HG03558 (cell line): Measurements from ENCODE around the gene MYBBP1A.

Experiments used
- ATAC-seq: cut with Tn5 transposase; IDR thresholded peaks from one replicate; pipeline ENCODE4 v1.9.1; 2021; ENCODE audit warnings: moderate number of reproducible peaks; ENCODE audit not compliant: unreplicated experiment; ENCODE audit errors: extremely low read depth

MYBBP1A gene

GRCh38 chr17:4523946-4524345 lies 31.2 kb downstream of the MYBBP1A start:
- ATAC-seq = no peak

- no peak for ATAC-seq
Observed at GRCh38 chr17:4522661-4523060, 32.5 kb downstream of the MYBBP1A start.

GRCh38 chr17:4520894-4521600 lies 34.1 kb downstream of the MYBBP1A start:
- ATAC-seq = no peak

DNA sequence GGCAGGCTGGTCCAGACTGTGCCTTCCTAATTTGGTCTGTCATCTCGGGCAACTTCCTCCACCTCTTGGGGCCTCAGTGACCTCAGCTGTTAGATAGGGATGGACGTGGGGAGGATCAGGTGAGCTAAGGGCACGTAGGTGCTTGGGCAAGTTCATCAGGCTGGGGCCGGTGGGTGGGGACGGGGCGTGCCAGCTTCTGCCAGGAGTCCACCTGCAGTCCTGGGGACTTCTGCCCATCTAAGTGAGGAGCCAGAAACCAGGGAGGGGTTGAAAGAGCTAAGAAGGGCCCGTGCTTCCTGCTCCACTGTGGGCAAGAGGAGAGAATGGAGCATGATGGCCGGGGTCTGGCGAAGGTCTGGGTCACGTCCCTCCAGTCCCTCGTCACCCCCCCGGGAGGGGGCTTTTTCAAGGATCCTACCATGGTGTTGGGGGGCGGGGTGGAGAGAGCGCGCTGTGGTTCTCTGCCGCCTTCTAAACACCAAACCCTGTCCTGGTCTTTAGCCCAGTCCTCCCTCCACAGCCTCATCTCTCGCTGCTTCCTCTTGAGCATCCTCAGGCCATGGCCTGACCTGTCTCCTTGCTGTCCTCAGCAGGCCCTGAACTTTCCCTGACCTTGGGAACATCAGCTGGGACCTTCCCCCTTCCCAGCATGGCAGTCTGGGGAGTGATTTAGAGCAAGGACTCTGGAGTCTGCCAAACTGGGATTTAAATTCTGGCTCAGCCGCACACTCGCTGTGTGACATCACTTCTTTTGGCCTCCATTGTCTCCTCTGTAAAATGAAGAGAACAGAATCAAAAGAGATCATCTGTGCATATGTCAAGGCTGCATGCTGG lies 34.9 kb downstream of the MYBBP1A start:
- no peak for ATAC-seq

DNA sequence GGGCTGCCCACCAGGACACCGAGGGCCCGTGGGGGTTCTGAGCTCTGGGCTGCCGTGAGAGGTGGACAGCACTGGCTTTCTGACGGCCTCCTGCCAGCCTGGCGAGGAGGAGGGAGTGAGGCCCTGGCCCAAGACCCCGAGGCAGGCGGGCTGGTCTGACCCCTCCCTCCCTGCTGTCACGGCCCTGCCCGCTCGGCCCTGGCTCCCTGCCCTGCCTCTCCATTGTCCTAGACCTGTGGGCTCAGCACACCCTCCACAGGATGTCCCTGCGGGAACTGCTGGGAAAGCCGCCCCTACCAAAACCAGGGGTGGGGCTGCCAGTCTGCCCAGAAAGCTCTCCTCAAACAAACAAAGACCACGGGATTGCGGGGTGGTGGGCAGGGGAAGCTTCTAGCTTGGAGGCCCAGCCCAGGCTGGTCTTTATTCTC lies 35.8 kb downstream of the MYBBP1A start:
- ATAC-seq = no peak

DNA sequence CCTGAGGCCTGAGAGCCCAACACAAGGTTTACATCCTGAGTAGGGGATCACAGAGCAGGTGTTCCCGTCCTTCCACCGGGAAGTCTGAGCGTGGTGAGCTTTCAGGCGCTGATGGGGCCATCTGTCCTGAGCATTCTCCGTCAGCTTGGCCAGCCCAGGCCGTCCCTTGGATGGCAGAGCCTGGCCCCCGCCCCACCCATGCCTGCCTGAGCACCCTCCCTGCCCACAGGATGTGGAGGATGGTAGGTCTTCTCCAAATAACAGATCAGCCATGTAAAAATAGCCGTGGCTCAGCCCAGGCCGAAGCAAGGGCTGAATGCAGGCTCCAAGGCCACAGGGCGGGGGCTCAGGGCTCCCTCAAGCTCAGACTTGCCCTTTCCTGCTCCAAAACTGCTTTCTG lies 36.3 kb downstream of the MYBBP1A start:
- no peak for ATAC-seq

DNA sequence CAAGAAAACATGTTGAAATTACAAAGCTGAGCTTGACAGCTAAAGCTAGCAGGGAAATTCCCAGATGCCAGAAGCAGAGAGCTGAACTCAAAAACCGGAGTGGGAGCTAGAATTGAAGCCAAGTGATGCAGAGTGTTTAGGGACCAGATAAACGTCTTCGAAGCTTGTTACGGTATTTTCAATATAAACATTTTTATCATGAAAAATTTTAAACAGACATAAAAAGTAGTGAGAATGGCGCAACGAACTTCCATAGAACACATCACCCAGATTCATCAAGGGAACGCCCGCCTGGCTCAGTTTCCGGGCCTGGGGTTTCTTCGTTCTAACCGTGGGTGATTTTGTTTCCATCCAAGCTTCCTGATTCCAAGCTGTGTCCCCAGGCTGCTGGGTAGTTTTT lies 38.4 kb downstream of the MYBBP1A start:
- no peak for ATAC-seq

- ATAC-seq = no peak
Observed at GRCh38 chr17:4515501-4515900, 39.7 kb downstream of the MYBBP1A start.

DNA sequence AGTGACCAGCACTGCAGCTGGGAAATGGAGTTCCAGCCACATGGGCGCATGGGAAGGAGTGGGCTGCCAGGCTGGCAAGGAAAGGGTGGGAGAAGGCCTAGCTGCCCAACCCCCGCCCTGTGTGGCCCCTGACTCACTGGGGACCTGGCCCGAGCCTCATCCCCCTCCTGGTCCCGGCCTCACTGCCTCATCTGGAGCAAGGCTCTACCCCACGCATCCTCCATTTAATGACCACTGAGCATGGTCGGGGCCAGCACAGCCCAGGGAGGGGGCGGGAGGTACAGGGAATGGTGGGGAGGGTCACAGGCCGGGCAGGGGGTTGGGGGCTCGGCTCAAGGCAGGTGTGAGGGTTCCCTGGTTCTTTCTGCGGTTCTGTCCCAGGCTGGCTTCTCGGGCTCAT lies 40.4 kb downstream of the MYBBP1A start:
- no peak for ATAC-seq

DNA sequence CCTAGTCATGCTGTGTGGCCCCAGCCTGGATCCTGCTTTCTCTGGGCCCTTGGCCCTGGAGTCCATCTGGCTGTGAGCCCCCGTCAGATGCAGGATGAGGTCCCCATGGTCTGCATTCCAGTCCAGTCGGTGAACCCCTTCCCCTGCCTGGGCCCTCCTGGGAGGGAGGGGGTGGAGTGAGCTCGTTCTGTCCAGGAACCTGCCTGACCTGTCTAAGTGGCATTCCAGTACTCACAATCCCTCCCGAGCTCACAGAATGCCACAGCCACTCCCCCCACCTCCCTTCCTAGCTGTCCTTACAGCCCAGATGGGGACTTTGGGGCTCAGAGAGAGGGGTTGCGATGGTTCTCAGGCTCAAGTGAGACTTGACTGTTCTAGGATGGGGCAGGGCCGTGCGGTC lies 41.0 kb downstream of the MYBBP1A start:
- no peak for ATAC-seq

GRCh38 chr17:4513113-4514032 lies 41.8 kb downstream of the MYBBP1A start:
- no peak for ATAC-seq

DNA sequence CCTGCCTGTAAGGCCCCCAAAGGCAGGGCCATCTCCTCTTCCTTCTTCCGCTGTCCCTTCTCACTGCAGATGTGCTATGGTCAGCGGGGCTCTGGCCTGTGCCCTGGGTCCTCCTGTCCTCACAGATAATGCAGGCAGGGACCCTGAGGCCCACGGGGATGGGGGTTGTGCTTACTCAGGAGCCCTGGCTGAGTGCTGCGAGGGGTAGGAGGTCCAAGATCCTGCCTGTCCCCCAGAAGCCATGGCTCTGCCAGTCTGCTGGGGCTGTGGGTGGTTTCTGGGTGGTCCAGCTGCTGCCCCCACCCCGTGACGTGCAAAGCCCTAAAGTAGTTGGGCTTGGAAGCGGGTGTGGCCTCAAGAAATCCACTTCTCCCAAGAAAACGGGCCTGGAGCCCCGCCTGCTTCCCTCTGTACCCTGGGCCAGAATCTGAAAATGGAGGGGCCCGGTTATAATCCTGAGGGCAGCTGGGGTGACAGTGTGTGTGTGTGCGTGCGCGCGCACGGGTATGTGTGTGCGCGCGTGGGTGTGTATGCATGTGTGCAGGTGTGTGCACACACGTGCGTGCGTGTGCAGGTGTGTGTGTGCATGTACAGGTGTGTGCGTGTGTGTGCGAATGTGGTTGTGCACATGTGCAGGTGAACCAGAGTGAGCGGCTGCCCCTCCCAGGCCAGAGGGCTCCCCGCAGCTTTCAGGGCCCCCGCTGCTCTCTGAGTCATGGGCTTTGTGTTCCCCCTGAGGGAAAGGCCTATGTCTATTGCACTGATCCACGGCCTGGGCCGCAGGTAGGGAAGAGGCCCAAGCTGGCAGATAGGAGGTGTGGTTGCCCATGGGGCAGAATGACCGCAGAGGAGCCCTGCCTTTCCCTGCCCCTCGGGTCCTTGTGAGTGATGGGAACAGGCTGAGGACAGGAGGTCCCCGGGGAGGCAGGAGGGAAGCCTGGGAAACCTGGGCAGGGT lies 42.8 kb downstream of the MYBBP1A start:
- ATAC-seq = no peak

DNA sequence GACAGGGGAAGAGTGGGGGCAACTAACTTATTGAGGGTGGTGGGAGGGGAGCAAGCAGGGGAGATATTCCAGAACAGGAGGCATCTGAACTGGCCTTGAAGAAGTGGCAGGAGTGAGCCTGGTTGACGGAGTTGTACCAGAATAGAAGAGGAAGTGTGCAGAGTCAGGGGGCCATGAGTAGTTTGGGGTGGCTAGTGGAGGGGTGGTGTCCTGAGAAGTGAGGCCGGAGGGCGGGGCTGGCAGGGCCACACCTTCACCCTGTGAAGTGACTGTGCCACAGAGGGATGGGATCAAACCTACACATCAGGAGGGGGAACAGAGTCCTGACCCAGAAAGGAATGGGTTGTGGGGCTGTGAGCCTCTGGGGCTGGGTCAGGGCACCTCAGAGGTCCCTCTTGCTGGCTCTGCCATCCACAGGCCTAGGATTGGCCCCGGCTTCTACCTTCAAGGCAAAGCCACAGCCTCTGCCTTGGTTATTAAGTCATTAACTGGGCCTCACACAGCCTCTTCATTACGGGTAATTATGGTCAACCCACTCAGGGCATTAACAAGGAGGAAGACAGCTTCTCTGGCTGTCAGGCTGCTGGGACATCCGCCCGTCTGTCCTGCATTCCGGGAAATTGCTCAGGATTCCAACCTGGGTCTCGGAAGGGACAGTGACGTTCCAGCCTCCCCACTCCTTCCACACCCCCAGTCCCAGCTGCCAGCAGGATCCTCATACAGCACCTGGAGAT lies 43.8 kb downstream of the MYBBP1A start:
- no peak for ATAC-seq

- ATAC-seq = no peak
Observed at GRCh38 chr17:4510618-4510941, 44.6 kb downstream of the MYBBP1A start.

DNA sequence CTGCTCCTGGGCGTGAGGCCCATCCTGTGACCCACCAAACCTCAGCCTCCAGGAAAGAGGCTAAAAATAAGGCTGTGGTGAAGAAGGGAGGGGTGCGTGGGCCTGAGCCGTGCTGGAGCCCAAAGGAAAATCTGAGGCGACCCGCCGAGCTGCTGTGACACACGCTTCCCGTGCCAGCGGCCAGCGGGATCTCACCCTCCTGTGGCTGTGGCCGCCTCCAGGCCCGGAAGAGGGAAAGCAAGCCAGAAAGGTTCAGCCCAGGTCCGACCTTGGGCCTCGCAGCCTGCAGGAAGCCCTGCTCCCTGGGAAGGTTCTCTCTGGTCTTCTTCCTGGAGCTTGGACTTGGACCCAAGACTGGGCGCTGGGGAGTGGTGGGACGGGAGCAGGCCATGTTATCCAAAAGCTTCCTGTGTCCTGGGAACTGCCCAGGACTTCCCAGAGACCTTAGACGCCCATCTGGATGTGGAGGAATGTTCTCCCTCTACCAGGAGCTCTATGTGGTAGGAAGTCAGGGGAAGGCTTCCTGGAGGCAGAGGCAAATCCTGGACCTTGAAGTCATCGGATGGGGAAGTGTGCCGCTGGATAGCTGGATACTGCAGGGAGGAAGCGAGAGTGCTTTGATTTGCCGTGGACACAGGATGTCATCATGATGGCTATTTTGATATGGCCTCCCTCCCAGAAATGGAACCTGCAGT lies 45.1 kb downstream of the MYBBP1A start:
- ATAC-seq = no peak

GRCh38 chr17:4509401-4509800 lies 45.8 kb downstream of the MYBBP1A start:
- no peak for ATAC-seq

DNA sequence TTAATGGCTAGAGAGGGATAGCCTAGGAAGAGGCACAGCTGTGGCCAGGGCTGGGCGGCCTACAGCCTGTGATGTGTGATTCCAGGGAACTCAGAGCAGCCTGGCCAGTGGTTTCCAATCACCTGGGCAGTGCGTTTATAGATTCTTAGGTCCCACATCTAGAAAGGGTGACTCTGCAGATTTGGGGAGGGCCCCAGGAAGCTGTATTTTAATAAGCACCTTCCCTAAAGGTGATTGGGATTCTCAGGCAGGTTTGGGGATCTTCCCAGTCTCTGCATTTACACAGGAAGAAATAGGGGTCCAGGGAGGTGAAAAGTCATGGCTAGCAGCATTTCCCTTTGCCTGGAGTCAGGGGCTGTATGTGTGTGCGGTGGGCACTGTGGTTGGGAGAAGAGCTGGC lies 47.0 kb downstream of the MYBBP1A start:
- ATAC-seq = no peak

DNA sequence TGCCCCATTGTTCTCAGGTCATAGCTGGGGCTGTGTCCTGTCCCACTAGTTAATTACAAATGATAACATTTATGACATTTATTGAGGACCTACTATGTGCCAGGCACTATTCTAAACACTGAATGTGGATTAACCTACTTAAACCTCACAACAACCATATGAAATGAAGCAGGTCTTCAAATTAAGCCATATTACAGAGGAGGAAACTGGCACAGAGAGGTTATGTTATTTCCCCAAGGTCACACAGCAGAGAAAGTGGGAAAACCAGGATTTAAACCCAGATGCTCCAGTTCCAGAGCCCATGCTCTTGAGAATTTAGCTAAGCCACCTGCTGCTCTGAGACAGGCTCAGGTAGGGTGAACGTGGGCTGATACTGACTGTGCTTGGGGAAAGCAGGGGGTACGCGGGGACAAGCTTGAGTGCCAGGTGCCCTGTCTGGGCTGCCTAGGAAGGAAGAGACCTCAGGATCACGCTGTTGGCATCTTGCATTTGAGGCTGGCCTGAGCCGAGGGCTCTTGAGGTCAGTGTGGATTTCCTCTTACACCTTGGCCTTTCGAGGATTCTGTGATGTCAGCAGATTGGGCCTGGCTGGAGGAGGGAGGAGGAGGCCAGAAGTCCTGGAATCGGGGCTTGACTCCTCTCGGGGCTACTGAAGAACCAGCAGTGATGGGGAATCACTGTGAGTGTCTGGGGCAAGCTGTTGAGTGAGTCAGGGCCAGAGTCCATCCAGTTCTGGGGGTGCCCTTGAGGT lies 47.6 kb downstream of the MYBBP1A start:
- no peak for ATAC-seq
